ENCODE results near the gene ADK. TPM values are rescaled to one million over a fixed set of nuclear protein-coding genes. Genes with fewer than 3 reads are reported as not detected.

ADK gene
- total and polyA plus RNA-seq, 2 donors (not counting 1 experiment from before 2014, with no cell fraction given), result 25.3 to 47.8 TPM

- Histone ChIP-seq H4K20me1 (ENCODE audit: control insufficient read depth, extremely low read depth, insufficient read depth, low read length) (no peaks in the 10 kb centered on the region), H3K4me2 (ENCODE audit: extremely low read depth, insufficient read depth, low read length) (no peak overlapping the region), H3K9me3 (ENCODE audit: control insufficient read depth, insufficient read depth, low read depth, low read length) (no peaks in the 10 kb centered on the region), H2AFZ (ENCODE audit: low read length) (no peak overlapping the region), H3K4me3 (replicated peaks in 1 of 4; ENCODE audit: control extremely low read depth in 1 of 4, insufficient read depth in 1 of 4, low read depth in 3 of 4, low read length in 4 of 4) (no peak overlapping the region), H3K4me1 (ENCODE audit: control insufficient read depth, extremely low read depth, insufficient read depth, low read length) (no peaks in the 10 kb centered on the region), H3K9ac (ENCODE audit: insufficient read depth, low read length) (no peak overlapping the region), H3K79me2 (ENCODE audit: control insufficient read depth, insufficient read depth, low read length) (peaks cover 13% of the 10 kb centered on the region), H3K27me3 (ENCODE audit: control insufficient read depth, insufficient read depth, low read length) (no peaks in the 10 kb centered on the region), H3K36me3 (ENCODE audit: control insufficient read depth, insufficient read depth, low read length) (peaks cover 36% of the 10 kb centered on the region), H3K27ac (ENCODE audit: insufficient read depth, low read length) (no peak overlapping the region)
- no peak for DNase-seq (ENCODE audit: low read depth in 2 of 2)
- no peak for TF ChIP-seq EZH2 (IDR thresholded peaks at IDR 0.05; ENCODE audit: low read length, missing control alignments)
- no peak for TF ChIP-seq CTCF (conservative IDR thresholded peaks at IDR 0.05 in 1 of 2, IDR thresholded peaks at IDR 0.05 in 1 of 2; ENCODE audit: low read depth in 1 of 2, low read length in 2 of 2)
These were observed 46.0 kb upstream of the ADK start for GRCh38 chr10:74104996-74105395.

GRCh38 chr10:74107391-74107790 is 43.6 kb upstream of the ADK start:
- Histone ChIP-seq H3K27me3 (ENCODE audit: control insufficient read depth, insufficient read depth, low read length) (no peaks in the 10 kb centered on the region), H3K36me3 (ENCODE audit: control insufficient read depth, insufficient read depth, low read length) (peaks cover 45% of the 10 kb centered on the region), H3K4me1 (ENCODE audit: control insufficient read depth, extremely low read depth, insufficient read depth, low read length) (no peaks in the 10 kb centered on the region), H3K27ac (ENCODE audit: insufficient read depth, low read length) (no peak overlapping the region), H2AFZ (ENCODE audit: low read length) (no peak overlapping the region), H3K4me2 (ENCODE audit: extremely low read depth, insufficient read depth, low read length) (no peak overlapping the region), H4K20me1 (ENCODE audit: control insufficient read depth, extremely low read depth, insufficient read depth, low read length) (no peaks in the 10 kb centered on the region), H3K4me3 (replicated peaks in 1 of 4; ENCODE audit: control extremely low read depth in 1 of 4, insufficient read depth in 1 of 4, low read depth in 3 of 4, low read length in 4 of 4) (no peak overlapping the region), H3K9me3 (ENCODE audit: control insufficient read depth, insufficient read depth, low read depth, low read length) (no peaks in the 10 kb centered on the region), H3K9ac (ENCODE audit: insufficient read depth, low read length) (no peak overlapping the region), H3K79me2 (ENCODE audit: control insufficient read depth, insufficient read depth, low read length) (peaks cover 31% of the 10 kb centered on the region)
- TF ChIP-seq CTCF (conservative IDR thresholded peaks at IDR 0.05 in 1 of 2, IDR thresholded peaks at IDR 0.05 in 1 of 2; ENCODE audit: low read depth in 1 of 2, low read length in 2 of 2) (no peak), EZH2 (IDR thresholded peaks at IDR 0.05; ENCODE audit: low read length, missing control alignments) (no peak)
- DNase-seq (ENCODE audit: low read depth in 2 of 2), result no peak

GRCh38 chr10:74109452-74109851 is 41.6 kb upstream of the ADK start:
- DNase-seq (ENCODE audit: low read depth in 2 of 2), result no peak
- H3K4me2 ChIP-seq (ENCODE audit: extremely low read depth, insufficient read depth, low read length), result no peak overlapping the region
- H3K9ac ChIP-seq (ENCODE audit: insufficient read depth, low read length), result no peak overlapping the region
- no peaks in the 10 kb centered on the region for H4K20me1 ChIP-seq (ENCODE audit: control insufficient read depth, extremely low read depth, insufficient read depth, low read length)
- no peaks in the 10 kb centered on the region for H3K4me1 ChIP-seq (ENCODE audit: control insufficient read depth, extremely low read depth, insufficient read depth, low read length)
- H3K27ac ChIP-seq (ENCODE audit: insufficient read depth, low read length), result no peak overlapping the region
- no peak for TF ChIP-seq CTCF (conservative IDR thresholded peaks at IDR 0.05 in 1 of 2, IDR thresholded peaks at IDR 0.05 in 1 of 2; ENCODE audit: low read depth in 1 of 2, low read length in 2 of 2)
- no peak for TF ChIP-seq EZH2 (IDR thresholded peaks at IDR 0.05; ENCODE audit: low read length, missing control alignments)
- peaks cover 36% of the 10 kb centered on the region for H3K79me2 ChIP-seq (ENCODE audit: control insufficient read depth, insufficient read depth, low read length)
- no peaks in the 10 kb centered on the region for H3K9me3 ChIP-seq (ENCODE audit: control insufficient read depth, insufficient read depth, low read depth, low read length)
- no peak overlapping the region for H3K4me3 ChIP-seq (replicated peaks in 1 of 4; ENCODE audit: control extremely low read depth in 1 of 4, insufficient read depth in 1 of 4, low read depth in 3 of 4, low read length in 4 of 4)
- peaks cover 48% of the 10 kb centered on the region for H3K36me3 ChIP-seq (ENCODE audit: control insufficient read depth, insufficient read depth, low read length)
- H3K27me3 ChIP-seq (ENCODE audit: control insufficient read depth, insufficient read depth, low read length), result no peaks in the 10 kb centered on the region
- H2AFZ ChIP-seq (ENCODE audit: low read length), result no peak overlapping the region

All from fibroblast of lung (primary cell).